WERI-Rb-1 (cell line): ENCODE data around the gene C18orf63.
A peak's percentile ranks its signal among the peaks of the same experiment; 100 is the strongest.

Source experiments
- DNase-seq: peaks from one replicate; pipeline ENCODE4 v3.0.0-alpha.2; 2020
- H3K27ac ChIP-seq: fragments of 250-450 bp; sonication (Bioruptor Pico); 2 replicates; pipeline ENCODE4 v1.5.1; 2020; ENCODE audit warnings: mild to moderate bottlenecking, moderate library complexity
- H3K27me3 ChIP-seq: fragments of 250-450 bp; sonication (Bioruptor Pico); 2 replicates; pipeline ENCODE4 v1.5.1; 2021; ENCODE audit warnings: mild to moderate bottlenecking, low read depth, moderate library complexity; ENCODE audit not compliant: insufficient read depth, severe bottlenecking
- H3K36me3 ChIP-seq: fragments of 250-450 bp; sonication (Bioruptor Pico); 2 replicates; pipeline ENCODE4 v1.5.1; 2020; ENCODE audit warnings: mild to moderate bottlenecking, moderate library complexity
- H3K4me3 ChIP-seq: 2 replicates; pipeline ENCODE4 v1.5.1; 2011; ENCODE audit warnings: low read depth, mild to moderate bottlenecking, control low read depth, low read length
- H3K9me3 ChIP-seq: fragments of 250-450 bp; sonication (Bioruptor Pico); 2 replicates; pipeline ENCODE4 v1.5.1; 2021; ENCODE audit warnings: mild to moderate bottlenecking, moderate library complexity; ENCODE audit not compliant: severe bottlenecking
- TF ChIP-seq, protein P1 (sequence below): IDR thresholded peaks from 2 replicates; pipeline ENCODE4 v1.5.1; 2011; ENCODE audit warnings: low read depth, mild to moderate bottlenecking, control low read depth, inconsistent platforms, low read length

The C18orf63 gene

DNA sequence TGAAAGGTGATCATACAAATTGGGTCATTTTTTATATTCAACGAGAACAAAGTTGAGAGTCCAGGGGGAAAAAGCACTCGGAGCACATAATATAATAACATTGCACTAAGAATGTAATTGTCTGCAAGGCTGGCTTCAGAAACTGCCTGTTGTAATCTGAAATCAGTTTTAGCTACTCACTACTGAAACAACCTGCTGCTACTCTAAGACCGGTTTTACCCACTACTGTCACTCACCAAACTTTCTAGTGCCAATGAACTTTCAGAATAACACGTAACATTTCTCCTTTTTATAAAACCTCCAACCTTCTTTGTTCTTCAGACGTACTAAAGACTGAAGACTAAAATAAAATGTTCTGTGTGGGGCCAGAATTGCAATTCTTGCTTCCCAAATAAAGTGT is 12.3 kb upstream of the C18orf63 start:
- no peaks in the 10 kb centered on the region for H3K27me3 ChIP-seq
- no peak overlapping the region for H3K4me3 ChIP-seq
- DNase-seq, result no peak
- TF ChIP-seq, protein P1, sequence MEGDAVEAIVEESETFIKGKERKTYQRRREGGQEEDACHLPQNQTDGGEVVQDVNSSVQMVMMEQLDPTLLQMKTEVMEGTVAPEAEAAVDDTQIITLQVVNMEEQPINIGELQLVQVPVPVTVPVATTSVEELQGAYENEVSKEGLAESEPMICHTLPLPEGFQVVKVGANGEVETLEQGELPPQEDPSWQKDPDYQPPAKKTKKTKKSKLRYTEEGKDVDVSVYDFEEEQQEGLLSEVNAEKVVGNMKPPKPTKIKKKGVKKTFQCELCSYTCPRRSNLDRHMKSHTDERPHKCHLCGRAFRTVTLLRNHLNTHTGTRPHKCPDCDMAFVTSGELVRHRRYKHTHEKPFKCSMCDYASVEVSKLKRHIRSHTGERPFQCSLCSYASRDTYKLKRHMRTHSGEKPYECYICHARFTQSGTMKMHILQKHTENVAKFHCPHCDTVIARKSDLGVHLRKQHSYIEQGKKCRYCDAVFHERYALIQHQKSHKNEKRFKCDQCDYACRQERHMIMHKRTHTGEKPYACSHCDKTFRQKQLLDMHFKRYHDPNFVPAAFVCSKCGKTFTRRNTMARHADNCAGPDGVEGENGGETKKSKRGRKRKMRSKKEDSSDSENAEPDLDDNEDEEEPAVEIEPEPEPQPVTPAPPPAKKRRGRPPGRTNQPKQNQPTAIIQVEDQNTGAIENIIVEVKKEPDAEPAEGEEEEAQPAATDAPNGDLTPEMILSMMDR, result no peak
- no peaks in the 10 kb centered on the region for H3K36me3 ChIP-seq
- no peaks in the 10 kb centered on the region for H3K9me3 ChIP-seq
- no peak overlapping the region for H3K27ac ChIP-seq

DNA sequence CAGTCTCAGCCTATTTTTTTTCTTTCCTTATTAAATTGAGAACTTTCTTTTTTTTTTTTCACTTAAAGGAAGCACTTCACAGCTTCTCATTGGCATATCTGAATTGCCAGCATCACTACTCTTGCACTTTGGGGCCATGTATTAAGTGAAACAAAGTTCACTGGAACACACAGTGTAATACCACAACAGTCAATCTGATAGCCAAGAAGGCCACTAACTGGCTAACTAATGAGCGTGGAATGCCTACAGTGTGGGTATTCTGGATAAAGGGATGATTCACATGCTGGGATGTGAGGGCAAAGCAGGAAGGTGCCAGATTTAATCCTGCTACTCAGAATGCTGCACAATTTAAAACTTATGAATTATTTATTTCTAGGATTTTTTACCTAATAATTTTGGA is 11.7 kb upstream of the C18orf63 start:
- no peaks in the 10 kb centered on the region for H3K36me3 ChIP-seq
- H3K9me3 ChIP-seq, result no peaks in the 10 kb centered on the region
- H3K27ac ChIP-seq, result no peak overlapping the region
- no peaks in the 10 kb centered on the region for H3K27me3 ChIP-seq
- DNase-seq, result no peak
- no peak overlapping the region for H3K4me3 ChIP-seq
- TF ChIP-seq, protein P1, result no peak

DNA sequence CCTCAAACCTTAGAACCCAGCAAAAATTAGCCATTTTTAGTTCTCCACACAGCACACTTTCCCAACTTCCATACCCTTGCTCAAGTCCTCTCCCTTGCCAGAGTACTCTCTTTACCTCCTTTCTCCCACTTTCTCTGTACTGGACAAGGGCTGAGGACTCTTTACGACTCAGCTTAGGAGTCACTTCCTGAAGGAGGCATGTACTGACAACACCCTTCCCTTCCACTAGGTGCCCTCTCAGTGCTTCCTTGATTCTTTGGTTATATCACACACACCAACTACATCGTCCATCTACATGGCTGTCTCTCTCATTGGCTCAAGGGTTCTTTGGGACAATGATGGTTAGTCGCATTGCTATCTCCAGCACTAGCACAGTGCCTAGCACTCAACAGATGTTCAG is 5.2 kb upstream of the C18orf63 start:
- no peak overlapping the region for H3K27ac ChIP-seq
- H3K27me3 ChIP-seq, result no peaks in the 10 kb centered on the region
- TF ChIP-seq, protein P1, result peak; percentile 64
- no peak overlapping the region for H3K4me3 ChIP-seq
- H3K9me3 ChIP-seq, result no peaks in the 10 kb centered on the region
- peak; percentile 25 for DNase-seq
- H3K36me3 ChIP-seq, result no peaks in the 10 kb centered on the region

DNA sequence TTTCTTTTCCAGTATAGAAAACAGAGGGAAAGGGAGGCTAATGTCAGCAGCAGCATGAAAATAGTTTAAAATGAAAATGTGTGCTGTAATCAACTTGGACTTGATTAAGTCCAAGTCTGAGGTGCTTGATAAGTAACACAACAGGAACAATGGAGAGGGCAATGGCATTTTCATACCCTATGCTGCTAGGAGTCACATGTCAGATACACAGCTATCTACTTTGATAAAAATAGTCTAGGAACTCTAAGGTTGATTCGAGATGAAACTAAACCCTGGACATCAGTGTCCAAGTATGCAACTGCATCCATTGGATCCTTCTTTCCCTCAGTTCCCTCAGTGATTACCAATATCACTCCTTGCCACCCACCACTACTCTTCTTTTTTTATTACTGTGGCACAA is 4.6 kb upstream of the C18orf63 start:
- DNase-seq, result no peak
- H3K4me3 ChIP-seq, result no peak overlapping the region

DNA sequence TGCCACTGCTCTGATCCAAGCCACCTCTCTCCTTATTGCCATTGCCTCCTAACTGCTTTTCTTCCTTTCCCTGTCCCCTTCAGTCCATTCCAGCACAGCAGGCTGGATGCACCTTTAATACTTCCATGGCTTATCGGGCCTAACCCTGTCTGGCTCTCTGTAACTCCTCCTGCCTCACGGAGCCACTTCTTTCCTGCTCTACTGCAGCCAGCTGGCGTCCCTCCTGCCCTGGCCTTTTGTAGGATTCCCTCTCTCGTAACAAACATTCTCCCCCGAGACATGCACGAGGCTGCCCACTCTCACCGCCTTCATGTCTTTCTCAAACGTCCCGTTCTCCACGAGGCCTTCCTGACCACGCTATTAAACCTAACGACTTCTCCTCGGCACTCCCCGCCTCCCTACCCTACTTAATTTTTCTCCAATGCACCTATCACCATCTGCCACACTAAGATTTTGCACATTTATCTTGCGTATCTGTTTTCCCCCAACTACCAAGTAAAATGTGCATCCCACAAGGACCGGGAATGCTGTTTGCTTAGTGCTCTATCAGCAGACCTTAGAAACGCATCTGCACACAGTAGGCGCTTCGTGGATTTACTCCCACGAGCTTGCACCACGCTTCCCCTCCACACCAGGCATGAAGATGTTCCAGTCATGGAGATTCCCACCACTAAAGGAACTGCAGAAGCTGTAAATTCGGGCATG is 728 bp upstream of the C18orf63 start:
- no peak overlapping the region for H3K27ac ChIP-seq
- no peak overlapping the region for H3K4me3 ChIP-seq
- DNase-seq, result no peak
- H3K36me3 ChIP-seq, result no peaks in the 10 kb centered on the region
- H3K27me3 ChIP-seq, result no peaks in the 10 kb centered on the region
- TF ChIP-seq, protein P1, result no peak
- no peaks in the 10 kb centered on the region for H3K9me3 ChIP-seq

More for the DNA sequence above, 4.6 kb upstream of the C18orf63 start:
- Histone ChIP-seq H3K27me3 (no peaks in the 10 kb centered on the region), H3K9me3 (no peaks in the 10 kb centered on the region), H3K27ac (no peak overlapping the region), H3K36me3 (no peaks in the 10 kb centered on the region)
- TF ChIP-seq, protein P1, result no peak
